Astrocyte of the spinal cord (primary cell): ENCODE results near the gene R3HDM2.

Experiments
- DNase-seq: peaks from one replicate; pipeline ENCODE4 v3.0.0; 2011; ENCODE audit warnings: low read depth, low spot score
- H3K4me3 ChIP-seq: 2 replicates; pipeline ENCODE4 v1.5.1; 2011; ENCODE audit warnings: low read depth, mild to moderate bottlenecking, low read length, moderate library complexity
- in situ Hi-C: cut with HindIII; loops from 2 replicates; pipeline ENCODE4 v1.10.0; 2017; ENCODE audit warnings: low sequenced_read_pairs
- TF ChIP-seq, protein P1 (sequence below): IDR thresholded peaks from 2 replicates; pipeline ENCODE4 v1.5.1; 2012; ENCODE audit warnings: low read depth, mild to moderate bottlenecking, low read length, inconsistent platforms

Gene R3HDM2

DNA sequence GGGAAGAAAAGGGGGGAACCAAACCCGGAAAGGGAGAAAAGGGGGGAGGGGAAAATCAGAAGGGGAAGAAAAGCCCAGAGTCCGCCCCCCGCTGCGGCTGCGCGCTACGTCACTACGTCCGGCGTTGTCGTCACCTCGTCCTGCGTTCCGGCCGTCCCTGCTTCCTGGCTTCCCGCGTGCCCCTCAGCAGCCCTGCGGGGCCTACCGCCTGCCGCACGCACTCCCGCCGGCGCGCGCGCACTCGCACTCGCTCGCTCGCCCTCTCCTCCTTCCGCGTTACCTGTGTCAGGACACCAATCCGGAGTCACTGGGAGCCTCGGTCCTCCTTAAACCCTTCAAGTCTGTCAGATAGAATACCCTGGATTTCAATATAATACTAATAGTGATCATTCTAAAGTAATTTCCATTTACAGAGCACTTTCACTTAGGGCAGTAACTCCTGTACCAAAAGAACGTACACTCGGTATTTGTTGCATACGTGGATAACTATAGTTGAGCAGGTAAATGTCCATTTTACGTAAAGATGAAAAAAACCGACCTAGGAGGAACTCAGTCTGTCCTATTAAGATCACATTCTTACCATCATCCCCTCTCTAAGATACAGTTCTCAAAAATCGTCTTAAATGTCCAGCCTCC, at the start of gene R3HDM2:
R3HDM2 (minus strand) TSS at position 113 of the 636 bp plus-strand sequence. CDS start 120,615 bp downstream, outside the sequence.
- in situ Hi-C loops = no loop called here
- H3K4me3 ChIP-seq = peak within 1 kb of the TSS; percentile 70
- TF ChIP-seq, protein P1, sequence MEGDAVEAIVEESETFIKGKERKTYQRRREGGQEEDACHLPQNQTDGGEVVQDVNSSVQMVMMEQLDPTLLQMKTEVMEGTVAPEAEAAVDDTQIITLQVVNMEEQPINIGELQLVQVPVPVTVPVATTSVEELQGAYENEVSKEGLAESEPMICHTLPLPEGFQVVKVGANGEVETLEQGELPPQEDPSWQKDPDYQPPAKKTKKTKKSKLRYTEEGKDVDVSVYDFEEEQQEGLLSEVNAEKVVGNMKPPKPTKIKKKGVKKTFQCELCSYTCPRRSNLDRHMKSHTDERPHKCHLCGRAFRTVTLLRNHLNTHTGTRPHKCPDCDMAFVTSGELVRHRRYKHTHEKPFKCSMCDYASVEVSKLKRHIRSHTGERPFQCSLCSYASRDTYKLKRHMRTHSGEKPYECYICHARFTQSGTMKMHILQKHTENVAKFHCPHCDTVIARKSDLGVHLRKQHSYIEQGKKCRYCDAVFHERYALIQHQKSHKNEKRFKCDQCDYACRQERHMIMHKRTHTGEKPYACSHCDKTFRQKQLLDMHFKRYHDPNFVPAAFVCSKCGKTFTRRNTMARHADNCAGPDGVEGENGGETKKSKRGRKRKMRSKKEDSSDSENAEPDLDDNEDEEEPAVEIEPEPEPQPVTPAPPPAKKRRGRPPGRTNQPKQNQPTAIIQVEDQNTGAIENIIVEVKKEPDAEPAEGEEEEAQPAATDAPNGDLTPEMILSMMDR = no peak
- DNase-seq = peak; percentile 93

DNA sequence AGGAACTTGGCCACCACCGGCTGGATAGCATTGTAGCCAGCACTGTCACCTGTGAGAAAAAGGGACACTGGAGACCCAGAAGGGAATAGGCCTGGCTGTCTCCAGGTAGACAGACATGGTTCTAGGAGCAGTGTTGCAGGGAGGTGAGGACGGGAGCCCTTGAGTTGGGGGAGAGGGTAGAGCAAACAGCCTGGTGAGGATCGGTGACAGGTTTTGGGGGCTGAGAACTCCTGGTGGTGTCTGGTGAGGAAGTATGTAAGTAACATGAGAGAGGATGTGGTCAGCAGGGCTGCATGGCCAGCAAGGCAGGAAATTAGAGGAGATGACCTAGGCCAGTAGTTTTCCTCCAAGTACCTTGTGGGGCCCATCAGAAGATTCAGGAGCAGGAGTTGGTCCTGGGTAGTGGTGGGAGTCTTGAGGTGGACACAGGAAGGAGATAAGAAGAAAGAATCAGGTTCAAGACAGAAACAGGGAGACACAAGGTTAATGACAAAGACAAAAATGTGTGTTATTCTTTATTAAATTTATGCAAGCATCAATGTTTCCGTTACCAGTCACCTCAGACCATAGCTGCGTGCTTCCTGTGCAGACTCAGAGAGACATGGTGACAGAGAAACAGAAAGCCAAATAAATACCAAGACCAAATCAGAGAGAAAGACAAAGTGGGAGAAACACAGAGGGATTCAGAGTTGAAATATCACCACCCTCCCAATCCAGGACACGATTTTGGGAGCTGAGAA, 48.7 kb upstream of the R3HDM2 start, which contains the start of gene ARHGAP9:
ARHGAP9 (minus strand) TSS at position 491 of the 740 bp plus-strand sequence; CDS start at position 31, 460 bp downstream.
- in situ Hi-C loops = no loop called here
- TF ChIP-seq, protein P1 = no peak
- H3K4me3 ChIP-seq = no peak within 1 kb of the TSS
- no peak for DNase-seq

GRCh38 chr12:57479043-57479375, 48.2 kb upstream of the R3HDM2 start:
- TF ChIP-seq, protein P1 = no peak
- in situ Hi-C loops = no loop called here
- DNase-seq = no peak
- no peak overlapping the region for H3K4me3 ChIP-seq

DNA sequence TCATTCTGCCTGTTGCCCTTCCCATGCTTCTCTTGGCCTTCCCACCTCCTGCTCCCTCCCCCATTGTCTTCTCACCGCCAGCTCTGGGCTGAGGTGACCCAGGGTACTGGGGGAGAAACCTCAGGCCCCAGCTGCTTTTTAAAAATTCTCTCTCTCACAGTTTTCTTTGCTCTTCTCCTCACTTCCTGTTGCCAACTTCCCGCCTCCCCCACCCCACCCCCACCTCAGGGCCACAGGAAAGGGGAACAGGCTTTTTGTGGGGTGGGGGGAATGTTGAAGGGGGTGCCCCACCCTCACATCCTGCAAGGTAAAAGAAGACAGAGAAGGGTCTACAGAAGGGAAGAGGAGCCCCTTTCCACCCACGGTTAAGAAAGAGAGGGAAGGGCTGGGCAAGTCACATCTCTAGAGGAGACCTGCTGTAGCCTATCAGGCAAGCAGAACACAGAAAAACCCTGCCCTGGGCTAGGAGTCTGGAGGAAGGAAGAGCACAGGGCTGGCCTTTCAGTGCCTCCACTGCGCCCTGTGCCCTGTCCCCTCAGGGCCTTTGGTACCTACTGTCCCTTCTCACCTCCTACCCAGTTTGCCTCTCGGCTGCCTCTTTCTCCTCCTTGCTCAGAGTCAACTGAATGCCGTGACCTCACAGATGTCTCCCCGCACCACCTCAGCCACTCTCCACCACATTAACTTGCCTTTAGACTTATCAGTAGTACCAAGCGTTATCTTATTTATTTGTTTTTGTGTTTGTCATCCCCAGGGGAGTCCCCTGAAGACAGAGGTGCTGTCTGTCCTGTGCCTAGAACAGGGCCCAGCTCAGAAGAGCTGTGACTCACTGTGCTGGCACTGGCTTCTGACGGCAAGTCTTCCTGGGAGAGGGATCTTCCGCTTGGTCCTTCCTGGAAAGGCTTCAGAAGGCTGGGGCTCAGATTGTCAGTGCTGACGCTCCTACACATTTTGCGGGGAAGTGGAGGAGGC, 47.2 kb upstream of the R3HDM2 start:
- H3K4me3 ChIP-seq = no peak overlapping the region
- in situ Hi-C loops = no loop called here
- no peak for DNase-seq
- TF ChIP-seq, protein P1 = no peak

DNA sequence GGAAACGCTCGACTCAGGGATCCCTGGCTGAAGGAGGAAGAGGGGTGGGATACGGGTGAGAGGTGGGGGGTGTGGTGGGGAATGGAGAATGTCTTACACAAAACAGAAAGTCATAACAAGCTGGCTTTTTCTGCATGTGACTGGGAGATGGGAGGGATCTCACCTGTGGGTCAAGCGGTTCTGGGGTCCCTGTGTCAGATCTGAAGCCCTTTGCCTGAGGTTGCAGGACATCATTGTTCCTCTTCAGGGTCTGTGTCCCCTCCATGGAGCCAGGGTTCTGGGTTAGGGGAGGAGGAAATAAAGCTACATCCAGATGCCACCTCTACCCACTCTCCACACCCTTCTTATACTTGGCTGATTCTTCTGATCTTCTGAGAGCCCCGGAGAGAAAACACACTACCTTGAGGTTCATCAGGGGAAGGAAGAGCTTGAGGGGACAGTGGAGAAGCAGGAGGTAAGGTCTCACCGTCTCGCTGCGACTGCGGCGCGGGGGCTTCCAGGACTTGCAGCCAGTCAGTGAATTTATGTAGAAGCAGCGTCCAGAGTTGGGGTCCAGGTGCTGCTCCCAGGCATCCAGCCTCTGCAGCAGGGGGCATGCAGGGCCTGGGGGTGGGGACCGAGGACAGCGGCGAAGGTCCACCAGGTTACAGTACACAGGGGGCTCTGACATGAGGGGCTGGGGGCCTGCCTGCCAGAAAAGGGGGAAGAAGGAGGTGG, 46.3 kb upstream of the R3HDM2 start:
- H3K4me3 ChIP-seq = no peak overlapping the region
- no peak for DNase-seq
- TF ChIP-seq, protein P1 = no peak
- in situ Hi-C loops = no loop called here
